NCI-H446 (cell line): ENCODE data around the gene GFER.

Experiments used
- DNase-seq, 2 experiments: peaks; one replicate each; lab custom pipeline; 2025; lab: John Stamatoyannopoulos, UW

The GFER gene

GRCh38 chr16:1990351-1991134 is 6.5 kb downstream of the GFER start:
- DNase-seq = no peak

GRCh38 chr16:1991135-1991551 is 7.2 kb downstream of the GFER start:
- no peak for DNase-seq

- DNase-seq = no peak
These were observed 7.6 kb downstream of the GFER start for GRCh38 chr16:1991588-1991947.

GRCh38 chr16:1991948-1992703 is 8.1 kb downstream of the GFER start:
- no peak for DNase-seq

- no peak for DNase-seq
These were observed 8.8 kb downstream of the GFER start for GRCh38 chr16:1992704-1993317.

GRCh38 chr16:1993731-1994131 is 9.7 kb downstream of the GFER start:
- DNase-seq = no peak

- no peak for DNase-seq
These were observed 13.7 kb downstream of the GFER start for GRCh38 chr16:1997494-1998359.

GRCh38 chr16:1998360-1998835 is 14.4 kb downstream of the GFER start:
- DNase-seq = no peak

GRCh38 chr16:1998852-1999801 is 15.1 kb downstream of the GFER start:
- no peak for DNase-seq

GRCh38 chr16:1999866-2000514 is 16.0 kb downstream of the GFER start:
- no peak for DNase-seq

GRCh38 chr16:2001035-2001434 is 17.0 kb downstream of the GFER start:
- DNase-seq = no peak

GRCh38 chr16:2001456-2002355 is 17.7 kb downstream of the GFER start:
- DNase-seq = no peak

- no peak for DNase-seq
These were observed 18.6 kb downstream of the GFER start for GRCh38 chr16:2002406-2003230.

GRCh38 chr16:2003231-2003826 is 19.3 kb downstream of the GFER start:
- DNase-seq = no peak

GRCh38 chr16:2003827-2004641 is 20.0 kb downstream of the GFER start:
- peak; percentile 88 to 95 for DNase-seq

- no peak for DNase-seq
These were observed 21.0 kb downstream of the GFER start for GRCh38 chr16:2004795-2005517.
